ENCODE results near the gene TRIM46.
"Not testable (repeated sequence)": the region's sequence is repeated elsewhere in the genome, so short reads cannot be mapped to it uniquely, and the experiment has no call there.

Gene TRIM46

GRCh38 chr1:155219592-155220031, 46.0 kb downstream of the TRIM46 start:
- no peak overlapping the region for H3K4me3 ChIP-seq (ENCODE audit: low read depth, low read length)
- TF ChIP-seq CTCF (IDR thresholded peaks at IDR 0.05; ENCODE audit: low read depth, low read length), result no peak

GRCh38 chr1:155220211-155220965, 46.7 kb downstream of the TRIM46 start:
- H3K4me3 ChIP-seq (ENCODE audit: low read depth, low read length), result not testable (repeated sequence)

- no peak for TF ChIP-seq CTCF (IDR thresholded peaks at IDR 0.05; ENCODE audit: low read depth, low read length)
- H3K4me3 ChIP-seq (ENCODE audit: low read depth, low read length), result no peak overlapping the region
Measured at GRCh38 chr1:155223047-155223446, 49.4 kb downstream of the TRIM46 start.

GRCh38 chr1:155225404-155225759, 51.7 kb downstream of the TRIM46 start:
- H3K4me3 ChIP-seq (ENCODE audit: low read depth, low read length), result not testable (repeated sequence)

- peak overlapping the region; percentile 68 for H3K4me3 ChIP-seq (ENCODE audit: low read depth, low read length)
- peak; percentile 36 for TF ChIP-seq CTCF (IDR thresholded peaks at IDR 0.05; ENCODE audit: low read depth, low read length)
Measured at GRCh38 chr1:155226188-155226909, 52.7 kb downstream of the TRIM46 start.

GRCh38 chr1:155226910-155227260, 53.2 kb downstream of the TRIM46 start:
- H3K4me3 ChIP-seq (ENCODE audit: low read depth, low read length), result peak overlapping the region; percentile 68
- TF ChIP-seq CTCF (IDR thresholded peaks at IDR 0.05; ENCODE audit: low read depth, low read length), result no peak

- TF ChIP-seq CTCF (IDR thresholded peaks at IDR 0.05; ENCODE audit: low read depth, low read length), result no peak
- H3K4me3 ChIP-seq (ENCODE audit: low read depth, low read length), result peak overlapping the region; percentile 68
Measured at GRCh38 chr1:155227261-155228095, 53.8 kb downstream of the TRIM46 start.

- peak overlapping the region; percentile 47 for H3K4me3 ChIP-seq (ENCODE audit: low read depth, low read length)
- no peak for TF ChIP-seq CTCF (IDR thresholded peaks at IDR 0.05; ENCODE audit: low read depth, low read length)
Measured at GRCh38 chr1:155228096-155228427, 54.4 kb downstream of the TRIM46 start.

- H3K4me3 ChIP-seq (ENCODE audit: low read depth, low read length), result not testable (repeated sequence)
Measured at GRCh38 chr1:155231302-155231701, 57.7 kb downstream of the TRIM46 start.

- not testable (repeated sequence) for H3K4me3 ChIP-seq (ENCODE audit: low read depth, low read length)
Measured at GRCh38 chr1:155232001-155232978, 58.6 kb downstream of the TRIM46 start.

- not testable (repeated sequence) for H3K4me3 ChIP-seq (ENCODE audit: low read depth, low read length)
Measured at GRCh38 chr1:155233502-155233901, 59.9 kb downstream of the TRIM46 start.

All from WI38 (cell line).